ENCODE results near the gene RPS6KB1. TPM values are rescaled to one million over a fixed set of nuclear protein-coding genes. Genes with fewer than 3 reads are reported as not detected.
A peak's percentile ranks its signal among the peaks of the same experiment; 100 is the strongest.

RPS6KB1 gene
- total RNA-seq, 5 donors from 2014 or later (not counting 1 experiment from before 2014, with no cell fraction given) = 57.7 to 90.4 (median 61.7) TPM

DNA sequence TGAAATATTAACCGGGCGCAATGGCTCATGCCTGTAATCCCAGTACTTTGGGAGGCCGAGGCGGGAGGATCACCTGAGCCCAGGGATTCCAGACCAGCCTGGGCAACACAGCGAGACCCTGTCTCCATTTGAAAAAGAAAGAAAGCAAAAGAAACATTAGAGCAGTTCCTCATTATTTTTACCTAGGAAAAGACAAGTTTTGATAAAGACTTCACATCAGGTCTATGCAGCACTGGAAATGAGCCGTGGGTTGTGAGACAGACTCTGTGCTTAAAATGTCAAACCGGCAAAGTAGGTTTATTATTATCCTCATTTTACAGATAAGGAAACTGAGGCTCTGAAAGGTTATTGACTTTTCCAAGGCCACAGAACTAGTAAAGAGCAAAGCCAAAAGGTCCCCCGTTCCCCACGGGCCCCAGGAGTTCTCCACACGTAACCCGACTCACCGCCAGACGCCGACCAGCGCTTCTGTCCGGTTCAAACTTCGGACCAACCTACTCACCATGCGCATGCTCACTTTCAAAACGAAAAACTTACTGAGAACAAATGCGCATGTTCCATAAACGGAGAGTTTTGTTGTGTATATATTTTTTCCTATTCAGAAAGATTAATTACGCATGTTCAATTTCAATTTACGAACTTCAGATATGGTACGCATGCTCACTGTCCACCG is 534 bp upstream of the RPS6KB1 start:
- Histone ChIP-seq H3K27me3 (replicated peaks in 1 of 2; ENCODE audit: control insufficient read depth in 2 of 2, extremely low read depth in 1 of 2, insufficient read depth in 2 of 2, low read length in 1 of 2) (no peaks in the 10 kb centered on the region), H3K9me3 (no peaks in the 10 kb centered on the region), H3K4me1 (ENCODE audit: control insufficient read depth in 1 of 2, extremely low read depth in 1 of 2, insufficient read depth in 2 of 2, low read length in 2 of 2) (peaks cover 15 to 35% of the 10 kb centered on the region in 2 experiments), H3K4me3 (ENCODE audit: control insufficient read depth in 1 of 2, extremely low read depth in 1 of 2, low read length in 1 of 2) (peak overlapping the region; percentile 95 to 99), H3K27ac (ENCODE audit: low read length) (peak overlapping the region; percentile 91), H3K36me3 (ENCODE audit: control insufficient read depth in 2 of 2, extremely low read depth in 1 of 2, insufficient read depth in 1 of 2, low read length in 1 of 2) (peaks cover 0 to 16% of the 10 kb centered on the region in 2 donors)
- no peaks in the 10 kb centered on the region for H3K27me3 Mint-ChIP-seq
- H3K4me1 Mint-ChIP-seq = peaks cover 65 to 69% (median 66%) of the 10 kb centered on the region in 3 donors
- CTCF ChIA-PET = interaction anchor here in 1 of 2 donors (0.6 to 2.0 kb wide), 8 partner anchors 18 to 273 kb away, joined by 3 to 10 read pairs (median 4); partner anchors contain the start of gene CLTC
- no peaks in the 10 kb centered on the region for H3K9me3 Mint-ChIP-seq
- ATAC-seq (replicated peaks in 1 of 4) (peak in 2 of 4 experiments; percentile 16 to 27), DNase-seq (peak in 1 of 35 experiments; percentile 4)
- peaks cover 13% of the 10 kb centered on the region for H3K36me3 Mint-ChIP-seq
- POLR2A ChIA-PET = interaction anchor here (0.6 to 0.9 kb wide), 5 partner anchors 22 to 250 kb away, joined by 3 to 4 read pairs (median 3); no protein-coding TSS in a partner anchor
- peak overlapping the region; percentile 99 for H3K27ac Mint-ChIP-seq
- peak overlapping the region; percentile 99 to 100 (median 99) for H3K4me3 Mint-ChIP-seq
- 17% methylated on average over 14 of the region's 25 CpGs for WGBS (ENCODE audit: insufficient coverage)

- Mint-ChIP-seq H3K36me3 (peaks cover 6% of the 10 kb centered on the region), H3K4me3 (peak overlapping the region; percentile 99 to 100 (median 99)), H3K27ac (peak overlapping the region; percentile 99), H3K27me3 (no peaks in the 10 kb centered on the region), H3K9me3 (no peaks in the 10 kb centered on the region), H3K4me1 (peaks cover 59 to 64% (median 60%) of the 10 kb centered on the region in 3 donors)
- Histone ChIP-seq H3K4me3 (ENCODE audit: control insufficient read depth in 1 of 2, extremely low read depth in 1 of 2, low read length in 1 of 2) (peak overlapping the region; percentile 95 to 99), H3K9me3 (no peaks in the 10 kb centered on the region), H3K27me3 (replicated peaks in 1 of 2; ENCODE audit: control insufficient read depth in 2 of 2, extremely low read depth in 1 of 2, insufficient read depth in 2 of 2, low read length in 1 of 2) (no peaks in the 10 kb centered on the region), H3K36me3 (ENCODE audit: control insufficient read depth in 2 of 2, extremely low read depth in 1 of 2, insufficient read depth in 1 of 2, low read length in 1 of 2) (peaks cover 0 to 8% of the 10 kb centered on the region in 2 donors), H3K27ac (ENCODE audit: low read length) (peak overlapping the region; percentile 91), H3K4me1 (ENCODE audit: control insufficient read depth in 1 of 2, extremely low read depth in 1 of 2, insufficient read depth in 2 of 2, low read length in 2 of 2) (peaks cover 15 to 35% of the 10 kb centered on the region in 2 experiments)
- peak in 2 of 35 experiments; percentile 9 to 19 for DNase-seq
- POLR2A ChIA-PET = interaction anchor here in 1 of 2 donors (0.6 to 1.2 kb wide), 5 partner anchors 30 to 498 kb away, joined by 3 to 12 read pairs (median 4); partner anchors contain the start of gene USP32
- ATAC-seq (replicated peaks in 1 of 4) = peak in 2 of 4 experiments; percentile 17 to 18
- CTCF ChIA-PET = interaction anchor here in 1 of 2 donors (0.5 to 2.0 kb wide), 7 partner anchors 21 to 536 kb away, joined by 3 to 10 read pairs (median 6); no protein-coding TSS in a partner anchor
- WGBS (ENCODE audit: insufficient coverage) = 0% methylated on average over 2 of the region's 11 CpGs
These were observed 767 bp downstream of the RPS6KB1 start for GRCh38 chr17:59893676-59894100.

- DNase-seq = no peak
- Mint-ChIP-seq H3K27me3 (no peaks in the 10 kb centered on the region), H3K36me3 (no peaks in the 10 kb centered on the region), H3K27ac (no peak overlapping the region), H3K4me1 (peaks cover 49 to 58% (median 52%) of the 10 kb centered on the region in 3 donors), H3K9me3 (no peaks in the 10 kb centered on the region), H3K4me3 (no peak overlapping the region)
- H3K4me3 ChIP-seq (ENCODE audit: control insufficient read depth in 1 of 2, extremely low read depth in 1 of 2, low read length in 1 of 2) = no peak overlapping the region
- peaks cover 0 to 7% of the 10 kb centered on the region in 2 donors for H3K36me3 ChIP-seq (ENCODE audit: control insufficient read depth in 2 of 2, extremely low read depth in 1 of 2, insufficient read depth in 1 of 2, low read length in 1 of 2)
- POLR2A ChIA-PET = no interaction called here
- ATAC-seq (replicated peaks in 1 of 4) = no peak
- CTCF ChIA-PET = no interaction called here
- H3K4me1 ChIP-seq (ENCODE audit: control insufficient read depth in 1 of 2, extremely low read depth in 1 of 2, insufficient read depth in 2 of 2, low read length in 2 of 2) = peaks cover 11 to 24% of the 10 kb centered on the region in 2 experiments
- no peaks in the 10 kb centered on the region for H3K9me3 ChIP-seq
- H3K27me3 ChIP-seq (replicated peaks in 1 of 2; ENCODE audit: control insufficient read depth in 2 of 2, extremely low read depth in 1 of 2, insufficient read depth in 2 of 2, low read length in 1 of 2) = no peaks in the 10 kb centered on the region
- 100% methylated on average over 2 of the region's 4 CpGs for WGBS (ENCODE audit: insufficient coverage)
- no peak overlapping the region for H3K27ac ChIP-seq (ENCODE audit: low read length)
These were observed 4.2 kb downstream of the RPS6KB1 start for GRCh38 chr17:59897090-59897489.

DNA sequence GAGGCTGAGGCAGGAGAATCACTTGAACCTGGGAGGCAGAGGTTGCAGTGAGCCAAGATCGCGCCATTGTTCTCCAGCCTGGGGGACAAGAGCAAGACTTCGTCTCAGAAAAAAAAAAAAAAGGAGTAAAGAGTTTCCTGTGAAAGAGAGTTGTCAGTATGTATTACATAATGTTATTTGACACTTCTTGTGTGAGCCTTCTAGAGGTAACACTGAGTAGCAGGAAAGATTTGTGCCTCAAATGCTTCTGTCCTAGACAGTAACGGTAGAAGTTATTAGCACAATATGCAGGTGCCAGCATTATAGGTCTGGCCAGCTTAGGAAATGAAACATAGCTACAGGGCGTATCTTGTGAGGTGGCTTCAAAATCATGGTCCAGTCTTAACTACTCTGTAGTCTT is 6.2 kb downstream of the RPS6KB1 start:
- no peak overlapping the region for H3K4me3 ChIP-seq (ENCODE audit: control insufficient read depth in 1 of 2, extremely low read depth in 1 of 2, low read length in 1 of 2)
- no peak overlapping the region for H3K27ac Mint-ChIP-seq
- H3K9me3 Mint-ChIP-seq = no peaks in the 10 kb centered on the region
- H3K36me3 ChIP-seq (ENCODE audit: control insufficient read depth in 2 of 2, extremely low read depth in 1 of 2, insufficient read depth in 1 of 2, low read length in 1 of 2) = peaks cover 0 to 9% of the 10 kb centered on the region in 2 donors
- POLR2A ChIA-PET = interaction anchor here in 1 of 2 donors (0.7 kb wide), 1 partner anchor 12 kb away, joined by 4 read pairs; no protein-coding TSS in a partner anchor
- H3K27ac ChIP-seq (ENCODE audit: low read length) = no peak overlapping the region
- H3K4me3 Mint-ChIP-seq = no peak overlapping the region
- CTCF ChIA-PET = interaction anchor here in 1 of 2 donors (1.3 to 2.3 kb wide), 2 partner anchors 15 to 39 kb away, joined by 3 to 6 read pairs; no protein-coding TSS in a partner anchor
- H3K9me3 ChIP-seq = no peaks in the 10 kb centered on the region
- ATAC-seq (replicated peaks in 1 of 4) (peak in 2 of 4 experiments; percentile 81 to 82), DNase-seq (peak in 1 of 35 experiments; percentile 6)
- H3K27me3 Mint-ChIP-seq = no peaks in the 10 kb centered on the region
- peaks cover 6 to 17% of the 10 kb centered on the region in 2 experiments for H3K4me1 ChIP-seq (ENCODE audit: control insufficient read depth in 1 of 2, extremely low read depth in 1 of 2, insufficient read depth in 2 of 2, low read length in 2 of 2)
- no CpG with 5 or more reads among the region's 5 CpGs for WGBS (ENCODE audit: insufficient coverage)
- no peaks in the 10 kb centered on the region for H3K27me3 ChIP-seq (replicated peaks in 1 of 2; ENCODE audit: control insufficient read depth in 2 of 2, extremely low read depth in 1 of 2, insufficient read depth in 2 of 2, low read length in 1 of 2)
- peaks cover 43 to 50% (median 45%) of the 10 kb centered on the region in 3 donors for H3K4me1 Mint-ChIP-seq
- H3K36me3 Mint-ChIP-seq = peaks cover 4% of the 10 kb centered on the region

GRCh38 chr17:59901604-59902003 is 8.7 kb downstream of the RPS6KB1 start:
- H3K4me3 Mint-ChIP-seq = no peak overlapping the region
- Histone ChIP-seq H3K27ac (ENCODE audit: low read length) (no peak overlapping the region), H3K9me3 (no peaks in the 10 kb centered on the region), H3K4me3 (ENCODE audit: control insufficient read depth in 1 of 2, extremely low read depth in 1 of 2, low read length in 1 of 2) (no peak overlapping the region), H3K36me3 (ENCODE audit: control insufficient read depth in 2 of 2, extremely low read depth in 1 of 2, insufficient read depth in 1 of 2, low read length in 1 of 2) (peaks cover 0 to 7% of the 10 kb centered on the region in 2 donors), H3K4me1 (ENCODE audit: control insufficient read depth in 1 of 2, extremely low read depth in 1 of 2, insufficient read depth in 2 of 2, low read length in 2 of 2) (peaks cover 0 to 2% of the 10 kb centered on the region in 2 experiments), H3K27me3 (replicated peaks in 1 of 2; ENCODE audit: control insufficient read depth in 2 of 2, extremely low read depth in 1 of 2, insufficient read depth in 2 of 2, low read length in 1 of 2) (no peaks in the 10 kb centered on the region)
- H3K27me3 Mint-ChIP-seq = no peaks in the 10 kb centered on the region
- POLR2A ChIA-PET = interaction anchor here (0.6 kb wide), 2 partner anchors 35 to 64 kb away, joined by 3 read pairs; no protein-coding TSS in a partner anchor
- peaks cover 6% of the 10 kb centered on the region for H3K36me3 Mint-ChIP-seq
- H3K27ac Mint-ChIP-seq = no peak overlapping the region
- DNase-seq (no peak), ATAC-seq (replicated peaks in 1 of 4) (no peak)
- peaks cover 37 to 48% (median 44%) of the 10 kb centered on the region in 3 donors for H3K4me1 Mint-ChIP-seq
- WGBS (ENCODE audit: insufficient coverage) = no CpG with 5 or more reads among the region's 8 CpGs
- CTCF ChIA-PET = interaction anchor here in 1 of 2 donors (0.6 kb wide), 1 partner anchor 194 kb away, joined by 3 read pairs; the partner anchor contains the start of genes PTRH2 and VMP1
- H3K9me3 Mint-ChIP-seq = no peaks in the 10 kb centered on the region

GRCh38 chr17:59903455-59903854 is 10.5 kb downstream of the RPS6KB1 start:
- H3K4me1 ChIP-seq (ENCODE audit: control insufficient read depth in 1 of 2, extremely low read depth in 1 of 2, insufficient read depth in 2 of 2, low read length in 2 of 2) = peaks cover 0 to 2% of the 10 kb centered on the region in 2 experiments
- DNase-seq (no peak), ATAC-seq (replicated peaks in 1 of 4) (no peak)
- Mint-ChIP-seq H3K4me3 (no peak overlapping the region), H3K27ac (peak overlapping the region in 1 of 2 donors; percentile 48), H3K9me3 (no peaks in the 10 kb centered on the region), H3K4me1 (peaks cover 28 to 41% (median 38%) of the 10 kb centered on the region in 3 donors), H3K36me3 (peaks cover 9% of the 10 kb centered on the region), H3K27me3 (no peaks in the 10 kb centered on the region)
- H3K36me3 ChIP-seq (ENCODE audit: control insufficient read depth in 2 of 2, extremely low read depth in 1 of 2, insufficient read depth in 1 of 2, low read length in 1 of 2) = peaks cover 0 to 7% of the 10 kb centered on the region in 2 donors
- H3K9me3 ChIP-seq = no peaks in the 10 kb centered on the region
- WGBS (ENCODE audit: insufficient coverage) = no CpG with 5 or more reads among the region's 2 CpGs
- no peak overlapping the region for H3K27ac ChIP-seq (ENCODE audit: low read length)
- ChIA-PET POLR2A (no interaction called here), CTCF (no interaction called here)
- H3K4me3 ChIP-seq (ENCODE audit: control insufficient read depth in 1 of 2, extremely low read depth in 1 of 2, low read length in 1 of 2) = no peak overlapping the region
- no peaks in the 10 kb centered on the region for H3K27me3 ChIP-seq (replicated peaks in 1 of 2; ENCODE audit: control insufficient read depth in 2 of 2, extremely low read depth in 1 of 2, insufficient read depth in 2 of 2, low read length in 1 of 2)
